Activated CD8-positive, alpha-beta T cell treated with anti-CD3 and anti-CD28 coated beads for 36 hours (primary cell): Measurements from ENCODE around the gene MPZL2. TPM values are rescaled to one million over a fixed set of nuclear protein-coding genes. Genes with fewer than 3 reads are reported as not detected.

Experiments used
- ATAC-seq: fragments of 200-7000 bp; cut with Tn5 transposase; one replicate; pipeline ENCODE4 v1.10.0; 2021; ENCODE audit warnings: mild to moderate bottlenecking, moderate library complexity
- CTCF ChIA-PET: fragments of 350-600 bp; sonication (Branson Sonifier 250); formaldehyde crosslinking; loops from one replicate; lab custom pipeline; 2021; ENCODE audit warnings: antibody characterized with exemption; lab: Charles Lee
- POLR2A ChIA-PET: fragments of 350-600 bp; sonication (Branson Sonifier 250); formaldehyde crosslinking; loops from one replicate; lab custom pipeline; 2021; ENCODE audit warnings: antibody characterized with exemption; lab: Charles Lee
- DNase-seq: peaks from one replicate; pipeline ENCODE4 v3.0.0-alpha.2; 2020
- H3K27ac Mint-ChIP-seq: one replicate; pipeline ENCODE4 v1.8.0; 2021; ENCODE audit warnings: mild to moderate bottlenecking, mixed read lengths
- H3K27me3 Mint-ChIP-seq: one replicate; pipeline ENCODE4 v1.8.0; 2021; ENCODE audit warnings: mixed read lengths
- H3K36me3 Mint-ChIP-seq: one replicate; pipeline ENCODE4 v1.8.0; 2021; ENCODE audit warnings: low read depth, mixed read lengths
- H3K4me1 Mint-ChIP-seq: one replicate; pipeline ENCODE4 v1.8.0; 2021; ENCODE audit warnings: low read depth, mixed read lengths
- H3K4me3 Mint-ChIP-seq: one replicate; pipeline ENCODE4 v1.8.0; 2021; ENCODE audit warnings: mild to moderate bottlenecking, moderate library complexity, mixed read lengths
- H3K9me3 Mint-ChIP-seq: one replicate; pipeline ENCODE4 v1.8.0; 2021; ENCODE audit warnings: mixed read lengths
- intact Hi-C: fragments of 100-400 bp; cut with micrococcal nuclease; formaldehyde crosslinking; loops from one replicate; pipeline ENCODE4 v1.10.0; 2022
- total RNA-seq, 2 experiments: library from RNA; stranded (reverse); gene quantifications; one replicate each; pipeline ENCODE4 v1.2.3, GENCODE V29; 2021
- TF ChIP-seq, protein P1 (sequence below): fragments of 200-600 bp; IDR thresholded peaks from one replicate; pipeline ENCODE4 v1.8.0; 2022; ENCODE audit warnings: antibody characterized with exemption, mild to moderate bottlenecking

MPZL2 gene
- total RNA-seq, 2 experiments from 2014 or later, result 26.2 to 31.0 TPM

DNA sequence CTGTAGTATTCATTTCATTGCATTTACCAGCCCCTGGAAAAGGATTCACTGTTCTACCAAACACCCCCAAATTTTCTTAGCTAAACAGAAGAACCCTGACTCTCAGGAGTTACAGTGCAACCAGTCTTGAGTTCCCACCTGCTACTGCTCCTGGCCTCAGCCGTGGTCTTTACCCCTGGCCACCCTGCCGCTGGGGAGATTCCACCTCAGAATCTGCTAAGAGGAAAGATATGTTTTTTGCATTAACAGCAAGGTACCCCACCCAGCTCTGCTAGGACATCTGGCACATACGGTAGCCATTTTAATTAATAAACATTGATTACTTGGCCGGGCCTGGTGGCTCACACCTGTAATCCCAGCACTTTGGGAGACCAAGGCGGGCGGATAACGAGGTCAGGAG lies 48.3 kb downstream of the MPZL2 start:
- ChIA-PET CTCF (interaction anchor here (1.2 to 10.2 kb wide), 8 partner anchors 9 to 137 kb away, joined by 3 to 100 read pairs (median 7); partner anchors contain the start of gene JAML), POLR2A (interaction anchor here (0.7 to 19.8 kb wide), 13 partner anchors 8 to 150 kb away, joined by 3 to 364 read pairs (median 12); partner anchors contain the start of genes CD3E, JAML and MPZL3)
- no peaks in the 10 kb centered on the region for H3K27me3 Mint-ChIP-seq
- H3K9me3 Mint-ChIP-seq, result peaks cover 3% of the 10 kb centered on the region
- H3K4me1 Mint-ChIP-seq, result peaks cover 83% of the 10 kb centered on the region
- peak overlapping the region; percentile 100 for H3K27ac Mint-ChIP-seq
- intact Hi-C loops, result loop anchor here (5.0 kb wide), 3 partner anchors 37 to 127 kb away; partner anchors contain the start of genes CD3D, CD3G and MPZL3
- H3K4me3 Mint-ChIP-seq, result peak overlapping the region; percentile 96
- no peak for ATAC-seq
- DNase-seq, result peak; percentile 28
- TF ChIP-seq, protein P1, sequence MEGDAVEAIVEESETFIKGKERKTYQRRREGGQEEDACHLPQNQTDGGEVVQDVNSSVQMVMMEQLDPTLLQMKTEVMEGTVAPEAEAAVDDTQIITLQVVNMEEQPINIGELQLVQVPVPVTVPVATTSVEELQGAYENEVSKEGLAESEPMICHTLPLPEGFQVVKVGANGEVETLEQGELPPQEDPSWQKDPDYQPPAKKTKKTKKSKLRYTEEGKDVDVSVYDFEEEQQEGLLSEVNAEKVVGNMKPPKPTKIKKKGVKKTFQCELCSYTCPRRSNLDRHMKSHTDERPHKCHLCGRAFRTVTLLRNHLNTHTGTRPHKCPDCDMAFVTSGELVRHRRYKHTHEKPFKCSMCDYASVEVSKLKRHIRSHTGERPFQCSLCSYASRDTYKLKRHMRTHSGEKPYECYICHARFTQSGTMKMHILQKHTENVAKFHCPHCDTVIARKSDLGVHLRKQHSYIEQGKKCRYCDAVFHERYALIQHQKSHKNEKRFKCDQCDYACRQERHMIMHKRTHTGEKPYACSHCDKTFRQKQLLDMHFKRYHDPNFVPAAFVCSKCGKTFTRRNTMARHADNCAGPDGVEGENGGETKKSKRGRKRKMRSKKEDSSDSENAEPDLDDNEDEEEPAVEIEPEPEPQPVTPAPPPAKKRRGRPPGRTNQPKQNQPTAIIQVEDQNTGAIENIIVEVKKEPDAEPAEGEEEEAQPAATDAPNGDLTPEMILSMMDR, result no peak
- H3K36me3 Mint-ChIP-seq, result peaks cover 85% of the 10 kb centered on the region

DNA sequence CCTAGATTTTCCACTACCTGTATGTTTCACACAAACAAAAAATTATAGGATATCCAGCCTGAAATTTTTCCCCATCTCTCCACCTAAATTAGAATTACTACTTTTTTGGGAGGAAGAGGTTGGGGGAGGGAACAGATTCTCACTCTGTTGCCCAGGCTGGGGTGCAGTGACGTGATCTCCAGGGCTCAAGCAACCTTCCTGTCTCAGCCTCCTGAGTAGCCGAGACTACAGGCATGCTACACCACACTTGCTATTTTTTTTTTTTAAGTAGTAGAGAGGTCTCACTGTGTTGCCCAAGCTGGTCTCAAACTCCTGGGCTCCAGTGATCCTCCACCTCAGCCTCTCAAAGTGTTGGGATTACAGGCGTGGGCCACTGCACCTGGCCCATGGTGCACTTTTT lies 48.8 kb downstream of the MPZL2 start:
- peak; percentile 65 for DNase-seq
- TF ChIP-seq, protein P1, result no peak
- intact Hi-C loops, result loop anchor here (5.0 kb wide), 3 partner anchors 37 to 127 kb away; partner anchors contain the start of genes CD3D, CD3G and MPZL3

DNA sequence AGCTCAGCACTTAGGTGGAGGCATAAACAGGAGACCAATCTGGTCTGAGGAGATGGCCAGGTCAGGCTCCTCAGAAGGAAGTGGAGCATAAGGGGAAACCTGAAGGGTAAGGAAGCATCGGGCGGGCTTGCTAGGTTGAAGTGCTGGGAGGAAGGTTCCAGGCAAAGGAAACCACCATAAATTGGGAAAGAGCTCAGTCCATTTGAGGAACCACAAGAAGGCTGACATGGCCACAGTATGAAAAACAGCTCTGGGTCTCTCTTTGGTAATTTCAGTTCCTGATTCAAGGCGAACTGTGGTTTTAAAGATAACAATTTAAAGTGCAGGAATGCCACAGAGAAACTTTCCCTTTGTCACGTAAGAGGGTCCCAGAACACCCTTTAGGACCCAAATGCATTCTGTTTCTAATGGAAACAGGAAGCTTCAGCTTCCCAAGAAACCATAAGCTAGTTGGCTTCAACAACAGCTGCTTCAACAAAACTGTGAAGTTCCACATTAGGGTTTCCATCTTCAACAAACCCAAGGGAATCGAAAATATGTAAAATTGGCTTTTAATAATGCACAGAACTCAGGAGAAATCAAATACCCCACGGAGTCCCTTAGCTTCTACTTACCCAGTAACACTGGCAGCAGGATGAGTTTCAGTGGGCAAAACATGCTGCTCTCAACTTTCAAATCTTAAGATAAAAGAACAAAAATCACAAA lies 49.7 kb downstream of the MPZL2 start:
- Mint-ChIP-seq H3K36me3 (peaks cover 83% of the 10 kb centered on the region), H3K9me3 (peaks cover 3% of the 10 kb centered on the region), H3K4me3 (peak overlapping the region; percentile 96), H3K27ac (peak overlapping the region; percentile 100), H3K4me1 (peaks cover 81% of the 10 kb centered on the region), H3K27me3 (no peaks in the 10 kb centered on the region)
- intact Hi-C loops, result no loop called here
- ChIA-PET POLR2A (interaction anchor here (0.7 to 19.8 kb wide), 13 partner anchors 10 to 226 kb away, joined by 3 to 364 read pairs (median 10); partner anchors contain the start of genes CD3E, JAML and MPZL3), CTCF (interaction anchor here (0.7 to 10.2 kb wide), 15 partner anchors 8 to 139 kb away, joined by 3 to 100 read pairs (median 4); partner anchors contain the start of gene JAML)
- TF ChIP-seq, protein P1, result no peak
- DNase-seq, result no peak
- ATAC-seq, result no peak

More for the DNA sequence above, 48.8 kb downstream of the MPZL2 start:
- peak overlapping the region; percentile 100 for H3K27ac Mint-ChIP-seq
- ChIA-PET POLR2A (interaction anchor here (0.7 to 19.8 kb wide), 11 partner anchors 9 to 150 kb away, joined by 3 to 364 read pairs (median 61); partner anchors contain the start of genes CD3E, JAML and MPZL3), CTCF (interaction anchor here (1.5 to 10.2 kb wide), 7 partner anchors 9 to 138 kb away, joined by 4 to 100 read pairs (median 8); partner anchors contain the start of gene JAML)
- peaks cover 85% of the 10 kb centered on the region for H3K4me1 Mint-ChIP-seq
- H3K27me3 Mint-ChIP-seq, result no peaks in the 10 kb centered on the region
- H3K36me3 Mint-ChIP-seq, result peaks cover 85% of the 10 kb centered on the region
- H3K4me3 Mint-ChIP-seq, result peak overlapping the region; percentile 96
- H3K9me3 Mint-ChIP-seq, result peaks cover 3% of the 10 kb centered on the region
- ATAC-seq, result peak; percentile 31

DNA sequence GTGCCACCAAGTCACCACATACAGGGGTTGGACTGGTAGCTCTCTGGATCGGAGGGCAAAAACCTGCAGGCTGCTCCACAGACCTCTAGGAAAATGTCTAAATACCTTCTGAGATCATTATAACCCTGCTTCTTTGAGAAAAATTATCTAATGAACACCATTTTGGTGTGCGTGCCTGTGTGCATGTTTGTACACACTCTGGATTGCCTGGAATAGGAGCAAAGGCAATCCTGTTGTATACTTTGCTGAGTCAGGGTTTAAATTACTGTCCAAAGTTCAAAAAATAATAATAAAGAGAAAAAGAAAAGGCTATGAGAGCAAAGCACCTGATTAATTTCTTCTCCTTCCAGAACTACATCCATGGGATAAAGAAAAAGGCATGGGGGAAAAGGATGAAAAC lies 50.3 kb downstream of the MPZL2 start:
- Mint-ChIP-seq H3K4me3 (peak overlapping the region; percentile 96), H3K27me3 (no peaks in the 10 kb centered on the region), H3K27ac (peak overlapping the region; percentile 100), H3K9me3 (peaks cover under 1% of the 10 kb centered on the region), H3K4me1 (peaks cover 81% of the 10 kb centered on the region), H3K36me3 (peaks cover 83% of the 10 kb centered on the region)
- ATAC-seq (no peak), DNase-seq (no peak)
- intact Hi-C loops, result no loop called here
- POLR2A ChIA-PET, result interaction anchor here (0.8 to 19.8 kb wide), 12 partner anchors 10 to 226 kb away, joined by 3 to 364 read pairs (median 11); partner anchors contain the start of genes CD3E, JAML and MPZL3
- TF ChIP-seq, protein P1, result no peak
- CTCF ChIA-PET, result interaction anchor here (1.0 to 10.2 kb wide), 11 partner anchors 8 to 139 kb away, joined by 3 to 100 read pairs (median 7); partner anchors contain the start of gene JAML
